HL-60 (cell line): ENCODE results near the gene GPR82.

ENCODE experiments used
- DNase-seq, 2 experiments: peaks; one replicate each; pipeline ENCODE4 v3.0.0-alpha.2; 2010 to 2020; ENCODE audit warnings: low read depth in 1 of 2, low spot score in 1 of 2
- H3K27ac ChIP-seq: fragments of 250-450 bp; sonication (Bioruptor Pico); replicated peaks from 2 replicates; pipeline ENCODE4 v1.5.1; 2020; ENCODE audit warnings: mild to moderate bottlenecking, moderate library complexity
- H3K27me3 ChIP-seq: fragments of 250-450 bp; sonication (Bioruptor Pico); 2 replicates; pipeline ENCODE4 v1.5.1; 2021; ENCODE audit warnings: mild to moderate bottlenecking, moderate library complexity; ENCODE audit not compliant: insufficient read depth, poor library complexity, severe bottlenecking
- H3K4me3 ChIP-seq: replicated peaks from 2 replicates; pipeline ENCODE4 v1.5.1; 2011; ENCODE audit warnings: mild to moderate bottlenecking, control low read depth, low read length; ENCODE audit not compliant: insufficient read depth
- CTCF ChIP-seq: IDR thresholded peaks from one replicate; pipeline ENCODE4 v1.5.1; 2011; ENCODE audit warnings: low read length, control low read depth, inconsistent platforms; ENCODE audit not compliant: insufficient read depth
- GABPA ChIP-seq: IDR thresholded peaks from 2 replicates; pipeline ENCODE4 v1.6.1; 2012; ENCODE audit warnings: low read depth
- POLR2AphosphoS5 ChIP-seq: IDR thresholded peaks from 2 replicates; pipeline ENCODE4 v1.6.1; 2012; ENCODE audit warnings: low read depth
- REST ChIP-seq: IDR thresholded peaks from 2 replicates; pipeline ENCODE4 v1.6.1; 2012; ENCODE audit warnings: low read depth; ENCODE audit not compliant: insufficient replicate concordance
- SPI1 ChIP-seq: IDR thresholded peaks from 2 replicates; pipeline ENCODE4 v1.6.1; 2012; ENCODE audit warnings: low read depth, mild to moderate bottlenecking, borderline replicate concordance

Gene GPR82

GRCh38 chrX:41689711-41690110 is 34.3 kb upstream of the GPR82 start:
- Histone ChIP-seq H3K27me3 (no peaks in the 10 kb centered on the region), H3K27ac (peak overlapping the region; percentile 46), H3K4me3 (peak overlapping the region; percentile 12; the same call in 1 of the 2 replicates)
- no peak for DNase-seq
- TF ChIP-seq SPI1 (no peak), GABPA (no peak), CTCF (no peak), REST (no peak), POLR2AphosphoS5 (no peak)

- TF ChIP-seq SPI1 (no peak), CTCF (no peak), REST (no peak), POLR2AphosphoS5 (no peak), GABPA (no peak)
- Histone ChIP-seq H3K27me3 (no peaks in the 10 kb centered on the region), H3K27ac (no peak overlapping the region), H3K4me3 (no peak overlapping the region)
- DNase-seq: no peak
These were observed 31.7 kb upstream of the GPR82 start for GRCh38 chrX:41692162-41692749.

- TF ChIP-seq REST: no peak
- TF ChIP-seq CTCF: no peak
- no peak for TF ChIP-seq GABPA
- no peak for TF ChIP-seq SPI1
- no peak for TF ChIP-seq POLR2AphosphoS5
- no peak for DNase-seq
- Histone ChIP-seq H3K27ac (no peak overlapping the region), H3K27me3 (no peaks in the 10 kb centered on the region), H3K4me3 (no peak overlapping the region)
These were observed 31.0 kb upstream of the GPR82 start for GRCh38 chrX:41693024-41693423.
